Left kidney (tissue), 2 donors: Measurements from ENCODE around the gene CDKN2C. TPM values are rescaled to one million over a fixed set of nuclear protein-coding genes. Genes with fewer than 3 reads are reported as not detected.
"Not testable (repeated sequence)": the region's sequence is repeated elsewhere in the genome, so short reads cannot be mapped to it uniquely, and the experiment has no call there.

ENCODE experiments used
- DNase-seq: peaks from one replicate; pipeline ENCODE4 v3.0.0-alpha.2; 2013
- polyA plus RNA-seq: library from polyadenylated mRNA; unstranded; fragments of 120-200 nt; gene quantifications from one replicate; pipeline ENCODE4 v1.2.1, GENCODE V29; 2013; ENCODE audit not compliant: insufficient read length

Gene CDKN2C
- polyA plus RNA-seq, 1 donor: 12.4 TPM

GRCh38 chr1:50978852-50979781 lies 9.1 kb downstream of the CDKN2C start:
- DNase-seq: no peak

- no peak for DNase-seq
Observed at GRCh38 chr1:50979937-50980336, 9.9 kb downstream of the CDKN2C start.

GRCh38 chr1:50980505-50980904 lies 10.5 kb downstream of the CDKN2C start:
- DNase-seq: no peak

- no peak for DNase-seq
Observed at GRCh38 chr1:50981741-50982140, 11.7 kb downstream of the CDKN2C start.

GRCh38 chr1:50982611-50983010 lies 12.6 kb downstream of the CDKN2C start:
- no peak for DNase-seq

- DNase-seq: no peak
Observed at GRCh38 chr1:50983219-50983802, 13.3 kb downstream of the CDKN2C start.

- no peak for DNase-seq
Observed at GRCh38 chr1:50985094-50985493, 15.0 kb downstream of the CDKN2C start.

GRCh38 chr1:50986653-50987052 lies 16.6 kb downstream of the CDKN2C start:
- DNase-seq: no peak

GRCh38 chr1:50989694-50990093 lies 19.6 kb downstream of the CDKN2C start:
- no peak for DNase-seq

- no peak for DNase-seq
Observed at GRCh38 chr1:50992532-50993318, 22.7 kb downstream of the CDKN2C start.

GRCh38 chr1:50993645-50994044 lies 23.6 kb downstream of the CDKN2C start:
- no peak for DNase-seq

- DNase-seq: no peak
Observed at GRCh38 chr1:50994997-50995396, 25.0 kb downstream of the CDKN2C start.

GRCh38 chr1:50995651-50996050 lies 25.6 kb downstream of the CDKN2C start:
- no peak for DNase-seq

GRCh38 chr1:50996083-50996482 lies 26.0 kb downstream of the CDKN2C start:
- no peak for DNase-seq

- not testable (repeated sequence) for DNase-seq
Observed at GRCh38 chr1:50999375-50999774, 29.3 kb downstream of the CDKN2C start.

- DNase-seq: no peak
Observed at GRCh38 chr1:51000160-51000559, 30.1 kb downstream of the CDKN2C start.

GRCh38 chr1:51000651-51001050 lies 30.6 kb downstream of the CDKN2C start:
- DNase-seq: no peak

GRCh38 chr1:51002516-51002915 lies 32.5 kb downstream of the CDKN2C start:
- DNase-seq: no peak

- not testable (repeated sequence) for DNase-seq
Observed at GRCh38 chr1:51005549-51005948, 35.5 kb downstream of the CDKN2C start.

GRCh38 chr1:51009381-51009780 lies 39.3 kb downstream of the CDKN2C start:
- no peak for DNase-seq

GRCh38 chr1:51014878-51015277 lies 44.8 kb downstream of the CDKN2C start:
- no peak for DNase-seq

- no peak for DNase-seq
Observed at GRCh38 chr1:51019811-51020210, 49.8 kb downstream of the CDKN2C start.
